GM19025 (cell line): ENCODE data around the gene NUPR2.
A peak's percentile ranks its signal among the peaks of the same experiment; 100 is the strongest.
"Not testable (repeated sequence)": the region's sequence is repeated elsewhere in the genome, so short reads cannot be mapped to it uniquely, and the experiment has no call there.

Experiments
- ATAC-seq: cut with Tn5 transposase; IDR thresholded peaks from one replicate; pipeline ENCODE4 v1.9.1; 2021; ENCODE audit warnings: mild to moderate bottlenecking, low read depth, moderate library complexity; ENCODE audit not compliant: unreplicated experiment

The NUPR2 gene

DNA sequence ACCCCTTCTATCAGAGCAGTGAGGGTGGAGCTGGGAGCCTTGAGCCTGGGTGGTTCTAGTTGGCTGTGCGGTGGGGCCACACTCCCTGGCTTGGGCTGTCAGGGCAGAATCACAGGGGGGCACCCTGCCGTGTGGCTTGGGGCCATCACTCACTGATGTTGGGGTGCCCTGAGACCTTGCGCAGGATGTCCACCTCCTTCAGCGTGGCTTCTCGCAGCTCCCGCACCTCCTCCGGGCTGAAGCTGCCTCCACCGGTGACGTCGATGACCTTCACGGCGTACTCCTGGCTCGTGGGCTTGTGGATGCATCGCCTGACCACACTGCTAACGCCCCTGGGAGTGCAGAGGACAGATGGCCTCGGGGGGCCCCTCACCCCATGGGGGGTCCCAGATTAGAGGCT is 28.8 kb downstream of the NUPR2 start:
- ATAC-seq = no peak

DNA sequence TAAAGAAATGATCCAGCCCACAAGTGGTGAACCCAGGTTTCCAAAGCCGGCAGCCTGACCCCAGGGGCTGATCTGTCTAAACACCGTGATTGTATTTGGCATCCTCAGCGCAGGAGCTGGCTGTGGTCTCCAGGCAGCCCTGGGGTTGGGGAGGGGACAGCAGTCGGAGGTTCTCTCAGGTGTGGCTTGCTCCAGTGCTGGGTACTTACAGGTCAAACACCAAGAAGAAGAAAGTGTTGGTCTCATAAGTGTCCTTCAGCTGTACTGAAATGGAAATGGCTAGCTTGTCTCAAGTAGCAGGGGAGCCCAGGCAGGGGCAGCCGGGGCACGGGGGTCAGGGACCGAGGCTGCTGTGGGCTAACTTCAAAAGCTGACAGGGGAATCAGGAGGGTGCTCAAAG is 29.5 kb downstream of the NUPR2 start:
- ATAC-seq = no peak

DNA sequence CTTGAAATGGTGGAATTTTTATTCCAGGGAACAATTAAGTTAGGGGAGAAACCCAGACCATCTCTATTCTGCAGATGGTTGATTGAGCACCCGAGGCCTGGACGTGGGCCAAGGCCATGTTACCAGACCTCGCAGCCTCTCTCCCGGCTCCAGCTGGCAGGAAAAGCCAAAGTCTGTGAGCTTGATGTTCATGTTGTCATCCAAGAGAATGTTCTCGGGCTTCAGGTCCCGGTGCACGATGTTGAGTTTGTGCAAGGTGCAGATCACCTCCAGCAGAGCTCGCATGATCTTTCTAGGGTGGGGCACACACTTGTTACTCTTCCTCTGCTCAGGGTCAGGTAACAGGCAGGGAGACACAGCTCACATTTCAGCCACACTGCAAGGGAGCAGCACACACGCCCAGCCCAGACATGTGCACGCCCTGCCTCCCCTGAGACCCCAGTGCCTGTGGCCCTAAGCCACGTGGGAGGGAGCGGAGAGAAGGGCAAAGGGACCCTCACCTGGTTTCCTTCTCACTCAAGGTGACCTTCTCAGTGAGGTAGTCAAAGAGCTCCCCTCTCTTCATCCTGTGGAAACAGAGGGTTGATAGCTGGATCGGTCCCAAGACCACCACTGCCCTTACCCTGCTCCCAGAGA is 32.9 kb downstream of the NUPR2 start:
- ATAC-seq = no peak

DNA sequence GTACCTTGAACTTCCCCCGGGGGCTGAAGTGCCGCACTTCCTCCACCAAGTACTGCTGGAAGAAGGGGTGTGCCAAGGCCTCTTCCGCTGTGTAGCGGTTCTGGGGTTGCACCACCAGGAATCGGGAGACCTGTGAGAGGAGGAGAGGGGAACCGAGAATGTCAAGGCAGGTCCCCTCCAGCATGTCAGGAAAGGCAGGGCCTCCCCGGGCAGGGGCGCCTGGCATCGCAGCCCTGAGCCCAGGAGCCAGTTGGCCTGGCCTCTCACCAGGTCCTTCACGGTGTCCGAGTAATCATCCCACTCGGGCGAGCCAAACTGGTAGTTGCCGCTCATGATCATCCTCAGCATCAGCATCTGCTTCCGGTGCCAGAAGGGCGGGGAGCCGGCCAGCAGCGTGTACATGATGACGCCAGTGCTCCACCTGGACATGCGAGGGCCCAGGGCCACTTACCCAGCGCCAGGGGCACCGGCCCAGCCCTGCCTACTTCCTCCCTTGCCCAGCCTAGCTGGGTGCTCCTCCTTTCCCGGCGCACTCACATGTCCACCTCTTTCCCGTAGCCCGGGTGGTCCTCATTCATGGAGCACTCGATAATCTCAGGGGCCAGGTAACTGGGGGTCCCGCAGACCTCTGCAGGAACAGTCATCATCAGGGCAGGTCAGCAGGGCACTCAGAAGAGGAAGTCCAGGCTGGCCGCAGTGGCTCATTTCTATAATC is 34.4 kb downstream of the NUPR2 start:
- ATAC-seq = no peak

DNA sequence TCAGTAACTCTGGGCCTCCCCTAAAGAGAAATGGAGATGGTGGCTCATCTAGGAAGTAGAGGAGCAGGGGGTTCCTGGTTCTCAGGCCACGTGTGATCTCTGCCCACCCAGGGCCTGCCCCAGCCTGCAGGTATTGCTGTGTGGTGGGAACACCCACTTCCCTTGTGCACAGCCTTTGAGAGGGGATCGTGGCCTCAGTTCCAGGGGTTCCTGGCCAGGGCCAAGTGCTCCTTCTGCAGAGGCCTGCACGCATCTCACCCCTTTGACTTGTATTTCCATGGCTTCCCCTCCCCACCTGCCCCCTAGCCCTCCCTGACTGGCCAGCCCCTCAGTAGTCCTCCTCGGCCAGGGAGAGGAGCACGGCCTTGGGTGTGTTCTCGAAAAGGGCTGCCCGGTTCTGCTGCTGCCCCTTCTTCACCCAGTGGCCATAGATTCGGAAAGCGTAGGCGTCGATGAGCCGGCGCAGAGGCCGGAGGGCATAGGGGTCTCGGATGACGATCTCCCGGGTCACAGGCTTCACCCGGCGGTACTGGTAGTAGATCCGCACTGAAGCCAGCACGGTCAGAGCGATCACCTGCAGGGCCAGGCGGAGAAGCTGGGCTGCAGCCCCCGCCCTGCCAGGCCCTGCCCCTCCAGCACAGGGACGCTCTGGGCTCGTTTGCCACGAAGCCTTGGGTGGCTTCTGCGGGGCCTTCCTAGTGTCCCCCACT is 35.3 kb downstream of the NUPR2 start:
- ATAC-seq = not testable (repeated sequence)

DNA sequence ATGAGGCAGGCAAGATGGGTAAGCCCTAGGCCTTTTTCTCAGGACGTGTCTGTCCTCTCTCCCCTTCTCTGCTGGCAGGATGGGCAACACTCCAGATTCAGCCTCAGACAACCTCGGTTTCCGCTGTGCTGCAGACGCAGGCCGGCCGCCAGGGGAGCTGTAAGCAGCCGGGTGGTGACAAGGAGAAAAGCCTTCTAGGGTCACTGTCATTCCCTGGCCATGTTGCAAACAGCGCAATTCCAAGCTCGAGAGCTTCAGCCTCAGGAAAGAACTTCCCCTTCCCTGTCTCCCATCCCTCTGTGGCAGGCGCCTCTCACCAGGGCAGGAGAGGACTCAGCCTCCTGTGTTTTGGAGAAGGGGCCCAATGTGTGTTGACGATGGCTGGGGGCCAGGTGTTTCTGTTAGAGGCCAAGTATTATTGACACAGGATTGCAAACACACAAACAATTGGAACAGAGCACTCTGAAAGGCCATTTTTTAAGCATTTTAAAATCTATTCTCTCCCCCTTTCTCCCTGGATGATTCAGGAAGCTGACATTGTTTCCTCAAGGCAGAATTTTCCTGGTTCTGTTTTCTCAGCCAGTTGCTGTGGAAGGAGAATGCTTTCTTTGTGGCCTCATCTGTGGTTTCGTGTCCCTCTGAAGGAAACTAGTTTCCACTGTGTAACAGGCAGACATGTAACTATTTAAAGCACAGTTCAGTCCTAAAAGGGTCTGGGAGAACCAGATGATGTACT is 36.6 kb downstream of the NUPR2 start:
- no peak for ATAC-seq

DNA sequence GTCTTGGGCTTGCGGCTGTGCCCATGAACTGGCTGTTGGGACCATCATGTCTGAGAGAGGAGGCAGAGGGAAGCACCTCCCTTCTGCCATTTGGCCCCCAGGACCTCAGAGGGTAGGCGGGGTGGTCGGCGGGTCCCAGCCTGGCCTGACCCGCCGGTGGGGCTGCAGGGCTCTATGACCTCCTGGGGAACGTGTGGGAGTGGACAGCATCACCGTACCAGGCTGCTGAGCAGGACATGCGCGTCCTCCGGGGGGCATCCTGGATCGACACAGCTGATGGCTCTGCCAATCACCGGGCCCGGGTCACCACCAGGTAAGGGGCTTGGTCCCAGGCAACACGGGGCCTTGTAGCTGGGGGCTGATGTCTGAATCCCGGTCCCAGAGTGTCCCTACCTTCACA is 38.0 kb downstream of the NUPR2 start:
- no peak for ATAC-seq

DNA sequence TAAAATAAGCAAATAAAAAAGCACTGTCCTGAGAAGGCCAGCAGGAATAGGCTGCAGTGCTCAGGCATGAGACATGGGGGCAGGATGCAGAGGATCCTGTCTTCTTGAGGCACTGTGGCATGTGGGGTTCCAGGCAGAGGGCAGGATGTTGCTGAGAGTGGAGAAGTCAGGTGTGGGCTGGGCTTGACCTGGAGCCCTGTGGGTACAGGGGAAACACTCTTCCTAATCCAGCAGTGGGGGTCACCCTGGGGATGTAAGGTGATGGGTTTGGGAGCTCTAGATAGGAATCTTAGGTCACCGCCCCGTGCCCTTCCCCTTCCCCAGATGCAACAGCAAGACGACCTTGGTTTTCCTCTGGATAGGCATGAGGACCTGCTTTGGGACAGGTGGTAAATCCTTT is 38.5 kb downstream of the NUPR2 start:
- ATAC-seq = no peak

DNA sequence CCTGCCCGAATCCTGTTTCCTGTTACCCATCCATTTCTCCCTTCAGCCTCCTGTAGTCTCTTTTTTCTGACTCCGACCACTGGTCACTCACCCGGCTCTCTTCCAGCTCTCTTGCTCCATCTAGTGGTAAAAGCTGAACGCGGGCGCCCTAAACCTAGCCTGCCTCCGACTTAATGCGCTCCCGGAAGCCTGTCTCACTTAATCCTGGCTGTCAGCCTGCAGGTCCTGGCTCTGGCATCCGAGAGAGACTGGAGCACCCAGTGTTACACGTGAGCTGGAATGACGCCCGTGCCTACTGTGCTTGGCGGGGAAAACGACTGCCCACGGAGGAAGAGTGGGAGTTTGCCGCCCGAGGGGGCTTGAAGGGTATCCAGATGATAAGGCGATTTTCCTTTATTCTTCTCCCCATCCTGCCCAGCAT is 41.8 kb downstream of the NUPR2 start:
- peak; percentile 82 for ATAC-seq

DNA sequence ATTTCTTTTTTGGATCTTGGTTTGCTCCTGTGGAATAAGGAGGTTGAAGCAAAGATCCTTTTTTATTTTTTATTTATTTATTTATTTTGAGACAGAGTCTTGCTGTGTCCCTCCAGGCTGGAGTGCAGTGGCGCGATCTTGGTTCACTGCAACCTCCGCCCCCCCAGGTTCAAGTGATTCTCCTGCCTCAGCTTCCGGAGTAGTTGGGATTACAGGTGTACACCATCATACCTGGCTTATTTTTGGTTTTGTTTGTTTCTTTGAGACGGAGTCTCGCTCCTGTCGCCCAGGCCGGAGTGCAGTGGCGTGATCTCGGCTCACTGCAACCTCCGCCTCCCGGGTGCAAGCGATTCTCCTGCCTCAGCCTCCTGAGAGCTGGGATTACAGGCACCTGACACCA is 49.8 kb downstream of the NUPR2 start:
- not testable (repeated sequence) for ATAC-seq
